HG03175 (cell line): ENCODE results near the gene TSEN54.

Experiments
- ATAC-seq: cut with Tn5 transposase; IDR thresholded peaks from one replicate; pipeline ENCODE4 v1.9.1; 2021; ENCODE audit warnings: mild to moderate bottlenecking, moderate library complexity; ENCODE audit not compliant: unreplicated experiment

TSEN54 gene

GRCh38 chr17:75540923-75541503, 24.7 kb downstream of the TSEN54 start:
- ATAC-seq = no peak

- ATAC-seq = no peak
These were observed 25.9 kb downstream of the TSEN54 start for GRCh38 chr17:75542229-75542628.

GRCh38 chr17:75542728-75543336, 26.5 kb downstream of the TSEN54 start:
- ATAC-seq = no peak

GRCh38 chr17:75544250-75544649, 27.9 kb downstream of the TSEN54 start:
- ATAC-seq = no peak

- ATAC-seq = no peak
These were observed 29.9 kb downstream of the TSEN54 start for GRCh38 chr17:75546181-75546580.

GRCh38 chr17:75547091-75547490, 30.8 kb downstream of the TSEN54 start:
- no peak for ATAC-seq

GRCh38 chr17:75548813-75549212, 32.5 kb downstream of the TSEN54 start:
- no peak for ATAC-seq

- ATAC-seq = no peak
These were observed 33.2 kb downstream of the TSEN54 start for GRCh38 chr17:75549246-75550138.

GRCh38 chr17:75550139-75550465, 33.8 kb downstream of the TSEN54 start:
- no peak for ATAC-seq

- no peak for ATAC-seq
These were observed 34.9 kb downstream of the TSEN54 start for GRCh38 chr17:75551266-75551665.

GRCh38 chr17:75552425-75553294, 36.3 kb downstream of the TSEN54 start:
- ATAC-seq = no peak

- ATAC-seq = no peak
These were observed 37.2 kb downstream of the TSEN54 start for GRCh38 chr17:75553295-75554110.

- no peak for ATAC-seq
These were observed 39.4 kb downstream of the TSEN54 start for GRCh38 chr17:75555679-75556153.

GRCh38 chr17:75557075-75557851, 40.9 kb downstream of the TSEN54 start:
- no peak for ATAC-seq

GRCh38 chr17:75557852-75558665, 41.7 kb downstream of the TSEN54 start:
- no peak for ATAC-seq

GRCh38 chr17:75558666-75559530, 42.6 kb downstream of the TSEN54 start:
- ATAC-seq = no peak

GRCh38 chr17:75559958-75560533, 43.7 kb downstream of the TSEN54 start:
- ATAC-seq = no peak
